ENCODE measurements around the gene KDM6A.

GRCh38 chrX:44908153-44908552, 35.2 kb downstream of the KDM6A start:
- TF ChIP-seq EZH2 (IDR thresholded peaks at IDR 0.05; ENCODE audit: borderline replicate concordance, low read length) (no peak), CTCF (IDR thresholded peaks at IDR 0.05; ENCODE audit: low read length) (no peak)
